ENCODE results near the gene PGP.
"Not testable (repeated sequence)": the region's sequence is repeated elsewhere in the genome, so short reads cannot be mapped to it uniquely, and the experiment has no call there.

The PGP gene

GRCh38 chr16:2214719-2214968 lies at the start of gene PGP:
Gene PGP (minus strand): TSS chr16:2214840. CDS start chr16:2214777, 63 bp downstream.
- H3K4me3 ChIP-seq (replicated peaks; ENCODE audit: low read depth, low read length) = peak within 1 kb of the TSS; percentile 72
- TF ChIP-seq CTCF (IDR thresholded peaks at IDR 0.05; ENCODE audit: low read length, missing control alignments) = no peak
- no peak for DNase-seq (ENCODE audit: low read depth)

GRCh38 chr16:2263026-2263425 lies 48.4 kb upstream of the PGP start:
- not testable (repeated sequence) for H3K4me3 ChIP-seq (replicated peaks; ENCODE audit: low read depth, low read length); DNase-seq (ENCODE audit: low read depth)

GRCh38 chr16:2260250-2260649 lies 45.6 kb upstream of the PGP start:
- no peak for TF ChIP-seq CTCF (IDR thresholded peaks at IDR 0.05; ENCODE audit: low read length, missing control alignments)
- DNase-seq (ENCODE audit: low read depth) = no peak
- no peak overlapping the region for H3K4me3 ChIP-seq (replicated peaks; ENCODE audit: low read depth, low read length)

GRCh38 chr16:2258530-2258929 lies 43.9 kb upstream of the PGP start:
- DNase-seq (ENCODE audit: low read depth); H3K4me3 ChIP-seq (replicated peaks; ENCODE audit: low read depth, low read length): not testable (repeated sequence)

- no peak for TF ChIP-seq CTCF (IDR thresholded peaks at IDR 0.05; ENCODE audit: low read length, missing control alignments)
- H3K4me3 ChIP-seq (replicated peaks; ENCODE audit: low read depth, low read length) = no peak overlapping the region
- no peak for DNase-seq (ENCODE audit: low read depth)
Measured at GRCh38 chr16:2257726-2258125, 43.1 kb upstream of the PGP start.

- DNase-seq (ENCODE audit: low read depth) = no peak
- no peak for TF ChIP-seq CTCF (IDR thresholded peaks at IDR 0.05; ENCODE audit: low read length, missing control alignments)
- H3K4me3 ChIP-seq (replicated peaks; ENCODE audit: low read depth, low read length) = no peak overlapping the region
Measured at GRCh38 chr16:2256531-2257140, 42.0 kb upstream of the PGP start.

GRCh38 chr16:2253293-2253692 lies 38.7 kb upstream of the PGP start:
- no peak for DNase-seq (ENCODE audit: low read depth)
- TF ChIP-seq CTCF (IDR thresholded peaks at IDR 0.05; ENCODE audit: low read length, missing control alignments) = no peak
- no peak overlapping the region for H3K4me3 ChIP-seq (replicated peaks; ENCODE audit: low read depth, low read length)

GRCh38 chr16:2252806-2253148 lies 38.1 kb upstream of the PGP start:
- no peak for TF ChIP-seq CTCF (IDR thresholded peaks at IDR 0.05; ENCODE audit: low read length, missing control alignments)
- no peak overlapping the region for H3K4me3 ChIP-seq (replicated peaks; ENCODE audit: low read depth, low read length)
- DNase-seq (ENCODE audit: low read depth) = no peak
